ENCODE results near the gene TCP10L.

TCP10L gene

DNA sequence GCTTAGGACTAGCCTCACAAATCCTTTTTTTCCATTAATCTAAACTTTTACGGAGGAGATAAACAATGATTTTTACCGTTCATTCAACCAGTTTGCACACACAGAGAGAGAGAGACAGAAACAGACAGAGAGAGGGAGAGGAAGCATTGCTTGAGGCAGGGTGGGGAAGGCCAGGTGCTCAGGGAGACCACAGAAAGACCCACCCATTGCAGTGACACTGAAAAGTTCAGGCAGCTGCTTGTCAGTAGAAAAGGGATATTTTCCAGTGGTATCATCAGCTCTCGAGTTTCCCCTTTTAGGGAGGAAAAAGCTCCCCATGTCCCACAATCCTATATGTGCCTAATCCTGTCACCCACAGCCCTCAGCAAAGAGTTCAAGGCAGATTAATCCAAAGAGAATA is 27.2 kb downstream of the TCP10L start:
- no peak for DNase-seq (ENCODE audit: low read depth)
- H3K4me3 ChIP-seq (ENCODE audit: low read depth, low read length) = no peak overlapping the region
- TF ChIP-seq, protein P1, sequence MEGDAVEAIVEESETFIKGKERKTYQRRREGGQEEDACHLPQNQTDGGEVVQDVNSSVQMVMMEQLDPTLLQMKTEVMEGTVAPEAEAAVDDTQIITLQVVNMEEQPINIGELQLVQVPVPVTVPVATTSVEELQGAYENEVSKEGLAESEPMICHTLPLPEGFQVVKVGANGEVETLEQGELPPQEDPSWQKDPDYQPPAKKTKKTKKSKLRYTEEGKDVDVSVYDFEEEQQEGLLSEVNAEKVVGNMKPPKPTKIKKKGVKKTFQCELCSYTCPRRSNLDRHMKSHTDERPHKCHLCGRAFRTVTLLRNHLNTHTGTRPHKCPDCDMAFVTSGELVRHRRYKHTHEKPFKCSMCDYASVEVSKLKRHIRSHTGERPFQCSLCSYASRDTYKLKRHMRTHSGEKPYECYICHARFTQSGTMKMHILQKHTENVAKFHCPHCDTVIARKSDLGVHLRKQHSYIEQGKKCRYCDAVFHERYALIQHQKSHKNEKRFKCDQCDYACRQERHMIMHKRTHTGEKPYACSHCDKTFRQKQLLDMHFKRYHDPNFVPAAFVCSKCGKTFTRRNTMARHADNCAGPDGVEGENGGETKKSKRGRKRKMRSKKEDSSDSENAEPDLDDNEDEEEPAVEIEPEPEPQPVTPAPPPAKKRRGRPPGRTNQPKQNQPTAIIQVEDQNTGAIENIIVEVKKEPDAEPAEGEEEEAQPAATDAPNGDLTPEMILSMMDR (IDR thresholded peaks at IDR 0.05; ENCODE audit: control insufficient read depth, extremely low read depth, insufficient read depth) = no peak

- TF ChIP-seq, protein P1 (IDR thresholded peaks at IDR 0.05; ENCODE audit: control insufficient read depth, extremely low read depth, insufficient read depth) = no peak
- no peak for DNase-seq (ENCODE audit: low read depth)
Measured at GRCh38 chr21:32554832-32555638, 30.3 kb downstream of the TCP10L start.

GRCh38 chr21:32549886-32550285 is 35.4 kb downstream of the TCP10L start:
- TF ChIP-seq, protein P1 (IDR thresholded peaks at IDR 0.05; ENCODE audit: control insufficient read depth, extremely low read depth, insufficient read depth) = no peak
- H3K4me3 ChIP-seq (ENCODE audit: low read depth, low read length) = no peak overlapping the region
- no peak for DNase-seq (ENCODE audit: low read depth)

More at GRCh38 chr21:32554832-32555638, 30.3 kb downstream of the TCP10L start:
- no peak overlapping the region for H3K4me3 ChIP-seq (ENCODE audit: low read depth, low read length)

DNA sequence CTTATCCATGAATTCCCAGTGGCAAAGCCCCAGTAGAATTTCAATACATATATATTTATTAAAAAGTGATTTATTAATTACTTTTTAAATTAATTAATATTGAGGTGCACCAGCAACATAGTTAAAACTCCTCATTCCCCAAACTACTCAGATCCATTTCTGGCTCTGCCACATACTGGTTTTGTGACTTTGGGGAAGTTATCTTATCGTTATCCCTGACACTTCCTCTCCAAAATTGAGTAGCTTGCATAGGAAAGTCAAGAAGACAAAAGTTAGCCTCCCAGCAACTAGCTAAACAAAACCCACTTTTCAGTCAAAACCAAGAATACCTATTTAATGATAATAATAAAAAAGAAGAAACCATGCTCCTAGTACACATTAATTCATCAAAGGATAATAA is 35.9 kb downstream of the TCP10L start:
- TF ChIP-seq, protein P1 (IDR thresholded peaks at IDR 0.05; ENCODE audit: control insufficient read depth, extremely low read depth, insufficient read depth) = no peak
- H3K4me3 ChIP-seq (ENCODE audit: low read depth, low read length) = no peak overlapping the region
- DNase-seq (ENCODE audit: low read depth) = no peak

DNA sequence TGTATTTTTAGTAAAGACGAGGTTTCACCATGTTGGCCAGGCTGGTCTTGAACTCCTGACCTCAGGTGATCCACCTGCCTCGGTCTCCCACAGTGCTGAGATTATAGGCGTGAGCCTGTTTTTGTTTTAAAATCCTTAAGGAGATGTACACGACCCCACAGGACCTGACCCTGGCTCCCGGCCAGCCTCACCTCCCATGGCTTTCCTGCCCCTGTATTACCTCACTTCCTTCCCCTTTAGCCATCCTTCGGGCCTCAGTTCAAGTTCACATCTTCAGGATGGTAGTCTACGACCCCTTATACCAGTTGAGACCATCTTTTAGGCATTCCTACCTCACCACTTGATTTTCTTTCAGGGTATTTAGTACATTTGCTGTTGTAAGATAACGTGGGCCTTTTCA is 36.3 kb downstream of the TCP10L start:
- no peak for DNase-seq (ENCODE audit: low read depth)
- H3K4me3 ChIP-seq (ENCODE audit: low read depth, low read length) = no peak overlapping the region
- TF ChIP-seq, protein P1 (IDR thresholded peaks at IDR 0.05; ENCODE audit: control insufficient read depth, extremely low read depth, insufficient read depth) = no peak

DNA sequence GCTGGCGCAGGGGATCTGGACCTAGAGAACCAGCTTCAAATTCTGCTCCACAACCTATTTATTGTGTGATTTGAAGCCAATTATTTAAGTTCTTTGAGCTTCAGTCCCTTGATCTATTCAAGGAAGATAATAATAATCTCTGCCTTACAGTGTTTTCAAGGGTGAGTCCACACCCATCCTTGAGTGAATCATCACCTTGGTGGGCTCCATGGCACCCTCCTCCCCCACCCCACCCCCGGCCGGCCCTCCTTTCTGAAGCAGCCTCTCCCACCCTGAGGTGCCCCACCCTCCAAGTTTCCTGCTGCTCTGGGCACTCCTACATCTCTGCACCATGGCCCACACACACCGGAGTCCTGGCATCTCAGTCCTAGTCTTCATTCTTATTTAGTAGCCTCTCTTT is 38.3 kb downstream of the TCP10L start:
- no peak for DNase-seq (ENCODE audit: low read depth)
- TF ChIP-seq, protein P1 (IDR thresholded peaks at IDR 0.05; ENCODE audit: control insufficient read depth, extremely low read depth, insufficient read depth) = no peak

More for the DNA sequence above, 38.3 kb downstream of the TCP10L start:
- no peak overlapping the region for H3K4me3 ChIP-seq (ENCODE audit: low read depth, low read length)
